ENCODE measurements around the gene TCF12.

TCF12 gene

GRCh38 chr15:57183041-57183440, 264.6 kb downstream of the TCF12 start:
- no peaks in the 10 kb centered on the region for H3K27me3 ChIP-seq (ENCODE audit: control insufficient read depth, insufficient read depth, low read length)
- H3K27ac ChIP-seq, result no peak overlapping the region
- no peak overlapping the region for H2AFZ ChIP-seq
- H3K4me2 ChIP-seq (ENCODE audit: low read length), result no peak overlapping the region
- no peaks in the 10 kb centered on the region for H3K4me1 ChIP-seq
- no peaks in the 10 kb centered on the region for H3K79me2 ChIP-seq
- no peaks in the 10 kb centered on the region for H3K9me3 ChIP-seq (ENCODE audit: control insufficient read depth, low read length)
- no peak overlapping the region for H3K4me3 ChIP-seq (ENCODE audit: low read depth, low read length)
- TF ChIP-seq CTCF (IDR thresholded peaks at IDR 0.05), result no peak
- H3K9ac ChIP-seq, result no peak overlapping the region
- no peaks in the 10 kb centered on the region for H3K36me3 ChIP-seq (ENCODE audit: control insufficient read depth, insufficient read depth, low read length)

- no peaks in the 10 kb centered on the region for H3K27me3 ChIP-seq (ENCODE audit: control insufficient read depth, insufficient read depth, low read length)
- no peak overlapping the region for H3K4me3 ChIP-seq (ENCODE audit: low read depth, low read length)
- H3K79me2 ChIP-seq, result no peaks in the 10 kb centered on the region
- no peaks in the 10 kb centered on the region for H3K9me3 ChIP-seq (ENCODE audit: control insufficient read depth, low read length)
- no peaks in the 10 kb centered on the region for H3K36me3 ChIP-seq (ENCODE audit: control insufficient read depth, insufficient read depth, low read length)
- no peak overlapping the region for H3K9ac ChIP-seq
- no peak for TF ChIP-seq CTCF (IDR thresholded peaks at IDR 0.05)
- H2AFZ ChIP-seq, result no peak overlapping the region
- no peaks in the 10 kb centered on the region for H3K4me1 ChIP-seq
- H3K4me2 ChIP-seq (ENCODE audit: low read length), result no peak overlapping the region
- H3K27ac ChIP-seq, result no peak overlapping the region
Observed at GRCh38 chr15:57183614-57184344, 265.3 kb downstream of the TCF12 start.

- H3K4me1 ChIP-seq, result no peaks in the 10 kb centered on the region
- H3K4me3 ChIP-seq (ENCODE audit: low read depth, low read length), result no peak overlapping the region
- no peaks in the 10 kb centered on the region for H3K36me3 ChIP-seq (ENCODE audit: control insufficient read depth, insufficient read depth, low read length)
- no peaks in the 10 kb centered on the region for H3K9me3 ChIP-seq (ENCODE audit: control insufficient read depth, low read length)
- no peak overlapping the region for H3K9ac ChIP-seq
- TF ChIP-seq CTCF (IDR thresholded peaks at IDR 0.05), result no peak
- no peaks in the 10 kb centered on the region for H3K79me2 ChIP-seq
- H3K27ac ChIP-seq, result no peak overlapping the region
- H3K27me3 ChIP-seq (ENCODE audit: control insufficient read depth, insufficient read depth, low read length), result no peaks in the 10 kb centered on the region
- H3K4me2 ChIP-seq (ENCODE audit: low read length), result no peak overlapping the region
- no peak overlapping the region for H2AFZ ChIP-seq
Observed at GRCh38 chr15:57184502-57184901, 266.1 kb downstream of the TCF12 start.

GRCh38 chr15:57185507-57186074, 267.1 kb downstream of the TCF12 start:
- H3K27me3 ChIP-seq (ENCODE audit: control insufficient read depth, insufficient read depth, low read length), result no peaks in the 10 kb centered on the region
- H3K4me3 ChIP-seq (ENCODE audit: low read depth, low read length), result no peak overlapping the region
- H3K4me2 ChIP-seq (ENCODE audit: low read length), result no peak overlapping the region
- no peak overlapping the region for H3K27ac ChIP-seq
- H3K9ac ChIP-seq, result no peak overlapping the region
- no peaks in the 10 kb centered on the region for H3K9me3 ChIP-seq (ENCODE audit: control insufficient read depth, low read length)
- TF ChIP-seq CTCF (IDR thresholded peaks at IDR 0.05), result no peak
- no peaks in the 10 kb centered on the region for H3K79me2 ChIP-seq
- H2AFZ ChIP-seq, result no peak overlapping the region
- H3K36me3 ChIP-seq (ENCODE audit: control insufficient read depth, insufficient read depth, low read length), result no peaks in the 10 kb centered on the region
- H3K4me1 ChIP-seq, result no peaks in the 10 kb centered on the region

GRCh38 chr15:57189466-57189865, 271.0 kb downstream of the TCF12 start:
- TF ChIP-seq CTCF (IDR thresholded peaks at IDR 0.05), result no peak

More at GRCh38 chr15:57189466-57189865, 271.0 kb downstream of the TCF12 start:
- Histone ChIP-seq H3K4me2 (ENCODE audit: low read length) (no peak overlapping the region), H3K79me2 (no peaks in the 10 kb centered on the region), H3K9me3 (ENCODE audit: control insufficient read depth, low read length) (no peaks in the 10 kb centered on the region), H2AFZ (no peak overlapping the region), H3K4me1 (no peaks in the 10 kb centered on the region), H3K27ac (no peak overlapping the region), H3K9ac (no peak overlapping the region), H3K27me3 (ENCODE audit: control insufficient read depth, insufficient read depth, low read length) (no peaks in the 10 kb centered on the region), H3K4me3 (ENCODE audit: low read depth, low read length) (no peak overlapping the region), H3K36me3 (ENCODE audit: control insufficient read depth, insufficient read depth, low read length) (no peaks in the 10 kb centered on the region)
